Astrocyte of the spinal cord (primary cell): ENCODE results near the gene SOX6.

Source experiments
- DNase-seq: peaks from one replicate; pipeline ENCODE4 v3.0.0; 2011; ENCODE audit warnings: low read depth, low spot score
- H3K4me3 ChIP-seq: 2 replicates; pipeline ENCODE4 v1.5.1; 2011; ENCODE audit warnings: low read depth, mild to moderate bottlenecking, low read length, moderate library complexity
- CTCF ChIP-seq: IDR thresholded peaks from 2 replicates; pipeline ENCODE4 v1.5.1; 2012; ENCODE audit warnings: low read depth, mild to moderate bottlenecking, low read length, inconsistent platforms
- in situ Hi-C: cut with HindIII; loops from 2 replicates; pipeline ENCODE4 v1.10.0; 2017; ENCODE audit warnings: low sequenced_read_pairs

Gene SOX6

GRCh38 chr11:16292167-16292859 lies 64.0 kb downstream of the SOX6 start:
- no peak for TF ChIP-seq CTCF
- H3K4me3 ChIP-seq, result no peak overlapping the region
- in situ Hi-C loops, result no loop called here
- DNase-seq, result no peak

GRCh38 chr11:16291729-16292128 lies 64.6 kb downstream of the SOX6 start:
- DNase-seq, result no peak
- TF ChIP-seq CTCF, result no peak
- H3K4me3 ChIP-seq, result no peak overlapping the region
- in situ Hi-C loops, result no loop called here

GRCh38 chr11:16289541-16289940 lies 66.8 kb downstream of the SOX6 start:
- no peak for TF ChIP-seq CTCF
- no peak overlapping the region for H3K4me3 ChIP-seq
- in situ Hi-C loops, result no loop called here
- no peak for DNase-seq

- in situ Hi-C loops, result no loop called here
- DNase-seq, result no peak
- H3K4me3 ChIP-seq, result no peak overlapping the region
- TF ChIP-seq CTCF, result no peak
Observed at GRCh38 chr11:16287630-16288280, 68.6 kb downstream of the SOX6 start.

GRCh38 chr11:16286095-16286494 lies 70.3 kb downstream of the SOX6 start:
- in situ Hi-C loops, result no loop called here
- no peak overlapping the region for H3K4me3 ChIP-seq
- no peak for DNase-seq
- TF ChIP-seq CTCF, result no peak

GRCh38 chr11:16280256-16280682 lies 76.1 kb downstream of the SOX6 start:
- TF ChIP-seq CTCF, result no peak
- DNase-seq, result no peak
- in situ Hi-C loops, result no loop called here

More at GRCh38 chr11:16280256-16280682, 76.1 kb downstream of the SOX6 start:
- no peak overlapping the region for H3K4me3 ChIP-seq
